Measurements from ENCODE around the gene SMYD3. TPM values are rescaled to one million over a fixed set of nuclear protein-coding genes. Genes with fewer than 3 reads are reported as not detected.

SMYD3 gene
- total RNA-seq, 1 donor from 2014 or later: 5.6 TPM

DNA sequence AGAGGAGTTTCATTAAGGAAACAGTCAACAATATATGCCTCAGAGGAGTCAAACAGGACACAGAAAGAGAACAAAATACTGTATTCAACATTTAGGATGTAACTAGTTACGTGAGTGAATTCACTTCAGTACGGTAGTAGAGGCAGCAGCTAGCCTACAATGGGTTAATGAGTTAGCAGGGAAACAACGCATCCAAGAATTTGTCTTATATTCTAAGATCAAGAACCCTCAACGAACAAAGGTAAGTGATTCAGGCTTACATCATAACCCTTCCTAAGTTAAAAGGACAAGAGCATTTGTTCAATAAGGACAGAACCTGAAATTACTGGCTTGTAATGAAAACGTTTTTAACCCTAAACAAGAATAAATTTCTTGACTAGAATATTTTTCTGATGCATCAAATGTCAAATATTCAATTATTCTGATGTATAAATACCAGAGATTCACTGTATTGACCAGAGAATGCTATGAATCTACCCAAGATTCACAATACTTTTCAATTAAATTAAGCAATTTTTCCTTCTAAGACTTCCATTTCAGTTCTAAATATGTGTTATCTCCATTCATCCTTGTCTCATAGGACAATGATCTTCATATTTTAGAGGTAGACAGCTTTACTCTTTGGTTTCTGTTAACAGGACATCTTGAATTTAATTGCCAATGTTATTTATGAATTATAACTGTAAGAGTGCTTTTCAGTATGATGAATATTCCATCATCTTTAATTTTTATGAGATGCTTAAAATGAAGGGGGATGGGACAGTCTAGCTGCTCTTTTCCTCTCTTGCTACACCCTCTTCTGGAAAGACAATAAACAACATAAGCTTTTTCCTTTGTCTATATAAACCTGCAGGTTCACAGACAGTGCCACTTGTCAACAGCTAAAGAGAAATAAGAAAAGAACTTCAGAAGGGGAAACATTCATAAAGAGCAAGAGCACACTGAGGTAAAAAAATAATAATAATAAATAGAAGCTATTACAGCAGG is 209.5 kb downstream of the SMYD3 start:
- intact Hi-C loops (cut with DNase I): no loop called here
- no peak for DNase-seq (ENCODE audit: low spot score)

- intact Hi-C loops (cut with DNase I): no loop called here
- DNase-seq (ENCODE audit: low spot score): no peak
Observed at GRCh38 chr1:246295968-246296367, 211.1 kb downstream of the SMYD3 start.

- no peak for DNase-seq (ENCODE audit: low spot score)
- intact Hi-C loops (cut with DNase I): no loop called here
Observed at GRCh38 chr1:246295340-246295739, 211.7 kb downstream of the SMYD3 start.

DNA sequence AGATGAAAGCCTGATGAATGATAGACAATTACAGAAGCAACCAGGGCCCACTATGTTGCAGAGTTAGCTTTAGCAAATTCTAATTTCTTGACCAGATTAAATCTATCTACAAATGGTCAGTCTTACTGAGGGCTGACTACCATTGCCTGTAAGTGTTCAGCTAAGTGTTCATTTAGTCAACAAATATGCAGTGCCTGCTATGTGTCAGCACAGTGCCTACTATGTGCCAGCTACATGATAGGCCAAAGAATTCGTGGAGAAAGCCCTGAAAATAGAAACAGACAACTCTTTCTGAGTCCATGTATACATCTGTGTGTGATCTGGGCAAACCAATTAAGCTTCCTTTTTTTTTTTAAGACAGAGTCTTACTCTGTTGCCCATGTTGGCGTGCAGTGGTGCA is 212.8 kb downstream of the SMYD3 start:
- DNase-seq (ENCODE audit: low spot score): no peak
- intact Hi-C loops (cut with DNase I): no loop called here

DNA sequence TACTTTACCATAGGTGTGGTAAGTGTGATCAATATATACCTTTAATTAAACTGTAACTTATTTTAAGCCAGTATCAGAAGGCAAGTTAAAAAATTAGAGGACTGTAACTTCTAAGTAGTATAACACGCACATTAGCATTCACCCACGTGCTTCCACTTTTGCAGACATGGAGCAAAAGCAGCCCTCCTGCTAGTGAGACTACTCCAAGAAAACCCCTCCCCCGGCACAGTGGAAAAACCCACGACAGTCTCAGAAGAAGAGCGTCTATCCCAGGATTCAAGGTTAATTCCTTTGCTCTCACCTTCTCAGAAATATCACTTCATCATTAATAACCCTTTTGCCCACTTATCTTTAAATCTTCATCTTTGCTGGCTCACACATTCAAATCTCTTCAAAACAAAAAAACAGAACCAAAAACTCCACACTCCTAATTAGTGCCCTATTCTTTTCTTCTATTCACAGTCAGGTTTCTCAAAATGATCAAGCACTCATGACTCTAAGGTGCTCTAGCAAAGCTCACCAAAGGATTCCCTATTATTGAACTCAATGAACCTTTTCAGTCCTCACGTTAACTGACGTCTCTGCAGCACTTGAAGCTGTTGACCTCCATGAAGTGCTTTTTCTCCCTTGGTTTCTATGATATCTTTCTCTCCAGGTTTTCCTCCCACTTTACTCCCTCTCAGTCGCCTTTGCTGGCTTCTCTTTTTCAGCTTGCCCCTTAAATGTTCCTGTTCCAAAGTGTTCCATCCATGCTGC is 213.5 kb downstream of the SMYD3 start:
- no peak for DNase-seq (ENCODE audit: low spot score)
- intact Hi-C loops (cut with DNase I): no loop called here

GRCh38 chr1:246292571-246292970 is 214.5 kb downstream of the SMYD3 start:
- DNase-seq (ENCODE audit: low spot score): no peak
- intact Hi-C loops (cut with DNase I): no loop called here

DNA sequence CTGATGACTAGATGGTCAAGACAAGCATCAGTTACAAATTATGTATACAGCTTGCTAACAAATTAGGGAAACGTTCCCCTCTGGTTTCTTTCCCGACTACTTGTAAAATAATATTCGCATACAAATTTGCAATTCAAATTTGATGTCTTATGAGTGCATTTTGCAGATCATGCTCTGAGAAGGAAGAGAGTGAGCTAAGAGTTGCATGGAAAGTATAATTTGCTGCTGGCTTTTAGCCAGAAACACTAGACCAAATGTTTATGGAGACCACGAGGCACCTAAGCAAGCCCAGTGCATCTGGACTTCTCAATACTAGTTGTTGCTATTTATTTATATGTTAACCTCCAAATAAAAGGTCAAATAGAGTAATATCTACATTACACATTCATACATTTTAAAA is 216.0 kb downstream of the SMYD3 start:
- no peak for DNase-seq (ENCODE audit: low spot score)
- intact Hi-C loops (cut with DNase I): no loop called here

GRCh38 chr1:246283771-246284410 is 223.2 kb downstream of the SMYD3 start:
- no peak for DNase-seq (ENCODE audit: low spot score)
- intact Hi-C loops (cut with DNase I): loop anchor here (5.0 kb wide), 1 partner anchor 272 kb away; no protein-coding TSS in a partner anchor

DNA sequence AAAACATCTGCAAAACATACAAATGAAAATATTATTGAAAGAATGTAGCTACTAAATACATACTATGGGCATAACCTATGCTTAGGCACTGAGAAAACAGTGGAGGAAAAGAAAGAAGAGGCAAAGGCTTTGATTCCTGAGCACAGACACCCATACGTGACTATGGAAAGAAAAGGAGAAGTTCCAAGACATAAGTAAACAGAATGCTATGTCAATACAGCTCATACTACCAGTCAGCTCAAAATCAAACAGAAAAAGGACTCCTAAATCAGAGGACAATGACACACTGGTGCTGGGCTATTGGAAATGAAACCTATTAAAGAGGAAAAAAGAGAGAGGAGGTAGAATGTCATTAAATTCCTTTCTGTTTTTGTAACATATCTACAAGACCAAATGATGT is 225.4 kb downstream of the SMYD3 start:
- intact Hi-C loops (cut with DNase I): loop anchor here (5.0 kb wide), 1 partner anchor 269 kb away; no protein-coding TSS in a partner anchor

GRCh38 chr1:246281195-246281594 is 225.9 kb downstream of the SMYD3 start:
- no peak for DNase-seq (ENCODE audit: low spot score)
- intact Hi-C loops (cut with DNase I): loop anchor here (5.0 kb wide), 1 partner anchor 269 kb away; no protein-coding TSS in a partner anchor

More for the DNA sequence above, 225.4 kb downstream of the SMYD3 start:
- no peak for DNase-seq (ENCODE audit: low spot score)

DNA sequence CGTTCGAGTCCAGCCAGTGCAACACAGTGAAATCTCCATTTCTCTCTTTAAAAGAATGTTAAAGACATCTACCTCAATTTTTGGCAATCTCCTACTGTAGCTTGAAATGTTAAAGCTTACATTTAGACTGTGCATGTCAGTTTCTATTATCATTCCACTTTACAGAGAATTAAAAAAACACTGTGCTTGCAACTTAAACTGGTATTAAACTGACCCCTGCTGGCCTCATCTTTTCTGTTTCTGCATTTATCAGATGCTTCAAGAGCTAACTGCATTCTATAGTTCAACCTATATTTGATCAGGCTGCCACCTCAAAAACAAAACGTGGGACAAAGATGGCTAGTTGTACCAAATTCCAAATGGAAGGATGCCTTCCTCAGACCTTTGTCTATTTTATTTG is 226.5 kb downstream of the SMYD3 start:
- intact Hi-C loops (cut with DNase I): loop anchor here (5.0 kb wide), 1 partner anchor 268 kb away; no protein-coding TSS in a partner anchor
- no peak for DNase-seq (ENCODE audit: low spot score)

- no peak for DNase-seq (ENCODE audit: low spot score)
- intact Hi-C loops (cut with DNase I): no loop called here
Observed at GRCh38 chr1:246279402-246279801, 227.7 kb downstream of the SMYD3 start.

DNA sequence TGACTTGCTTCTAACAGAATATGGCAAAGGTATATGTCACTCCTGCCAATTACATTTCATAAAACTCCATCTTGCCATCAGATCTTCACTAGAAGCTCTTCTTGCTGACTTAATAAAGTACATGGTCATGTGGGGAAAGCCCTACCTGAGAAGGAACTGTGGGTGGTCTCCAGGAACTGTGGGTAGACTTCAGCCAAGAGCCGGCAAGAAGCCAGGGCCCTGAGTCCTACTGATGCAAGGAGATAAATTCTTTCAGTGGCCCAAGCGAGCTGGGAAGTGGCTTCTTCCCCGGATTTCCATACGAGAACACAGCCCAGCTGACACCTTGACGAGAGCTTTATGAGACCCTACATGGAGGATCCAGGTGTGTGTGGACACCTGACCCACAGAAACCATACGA is 228.7 kb downstream of the SMYD3 start:
- DNase-seq (ENCODE audit: low spot score): no peak
- intact Hi-C loops (cut with DNase I): no loop called here

DNA sequence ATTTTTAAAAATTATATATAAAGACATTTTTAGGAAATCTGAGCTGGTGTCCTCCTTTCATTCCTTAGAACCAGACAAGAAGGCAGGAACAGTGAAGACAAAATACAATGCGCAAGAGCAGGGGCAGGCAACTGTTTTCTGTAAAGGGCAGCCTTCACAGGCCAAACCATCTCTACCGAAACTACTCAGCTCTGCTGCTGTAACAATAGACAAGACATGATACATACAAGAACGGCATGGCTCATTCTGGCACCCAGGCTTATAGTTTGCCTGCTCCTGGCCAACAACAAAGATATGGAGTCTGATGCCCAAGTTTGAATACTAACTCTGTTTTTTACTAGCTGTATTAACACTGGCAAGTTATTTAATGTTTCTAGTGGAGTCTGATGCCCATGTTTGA is 232.0 kb downstream of the SMYD3 start:
- intact Hi-C loops (cut with DNase I): no loop called here

DNA sequence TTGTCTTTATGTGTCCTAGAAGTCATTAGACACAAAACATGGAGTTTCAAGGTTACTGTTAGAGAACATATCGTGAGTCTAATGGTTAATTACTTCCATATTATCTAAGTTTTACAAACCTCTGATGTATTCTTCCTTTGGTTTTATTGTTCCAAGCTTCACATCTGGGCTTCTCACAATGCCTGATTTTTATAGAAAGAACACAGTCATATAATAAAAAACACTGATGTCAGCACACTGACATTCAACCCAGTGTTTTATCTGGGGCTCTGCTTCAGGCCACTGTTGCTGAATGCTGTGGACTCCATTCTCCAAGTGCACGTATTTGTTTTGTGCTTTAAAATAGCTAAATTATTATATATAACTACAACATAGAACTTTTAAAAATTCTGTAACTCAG is 232.9 kb downstream of the SMYD3 start:
- intact Hi-C loops (cut with DNase I): no loop called here
- no peak for DNase-seq (ENCODE audit: low spot score)

More for the DNA sequence above, 232.0 kb downstream of the SMYD3 start:
- no peak for DNase-seq (ENCODE audit: low spot score)

DNA sequence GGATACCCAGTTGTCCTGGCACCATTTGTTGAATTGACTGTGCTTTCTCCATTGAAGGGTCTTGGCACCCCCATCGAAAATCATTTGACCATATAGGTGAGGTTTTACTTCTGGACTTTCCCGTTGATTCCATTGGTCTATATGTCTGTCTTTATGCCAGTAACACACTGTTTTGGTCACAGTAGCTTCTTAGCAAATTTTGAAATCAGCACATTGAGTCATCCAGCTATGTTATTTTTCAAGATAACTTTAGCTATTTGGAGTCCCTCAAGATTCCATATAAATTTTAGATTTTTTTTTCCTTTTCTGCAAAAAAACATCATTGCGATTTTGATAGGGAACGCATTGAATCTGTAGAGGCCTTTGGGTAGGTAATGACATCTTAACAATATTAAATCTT is 235.6 kb downstream of the SMYD3 start:
- intact Hi-C loops (cut with DNase I): no loop called here
- no peak for DNase-seq (ENCODE audit: low spot score)

- DNase-seq (ENCODE audit: low spot score): no peak
- intact Hi-C loops (cut with DNase I): no loop called here
Observed at GRCh38 chr1:246270236-246270635, 236.8 kb downstream of the SMYD3 start.

DNA sequence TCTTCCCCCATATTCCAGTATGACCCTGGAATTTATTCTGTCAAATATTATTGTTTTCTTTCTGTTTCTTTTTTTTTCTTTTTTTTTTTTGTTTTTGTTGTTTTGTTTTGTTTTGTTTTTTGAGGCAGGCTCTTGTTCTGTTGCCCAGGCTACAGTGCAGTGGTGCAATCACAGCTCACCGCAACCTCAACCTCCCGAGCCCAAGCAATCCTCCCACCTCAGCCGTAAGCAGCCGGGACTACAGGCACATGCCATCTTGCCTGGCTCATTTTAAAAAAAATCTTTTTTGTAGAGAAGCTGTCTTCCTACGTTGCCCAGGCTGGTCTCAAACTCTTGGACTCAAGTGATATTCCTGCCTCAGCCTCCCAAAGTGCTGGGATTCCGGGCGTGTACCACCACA is 237.6 kb downstream of the SMYD3 start:
- no peak for DNase-seq (ENCODE audit: low spot score)
- intact Hi-C loops (cut with DNase I): no loop called here

- DNase-seq (ENCODE audit: low spot score): no peak
- intact Hi-C loops (cut with DNase I): no loop called here
Observed at GRCh38 chr1:246267896-246268295, 239.2 kb downstream of the SMYD3 start.

DNA sequence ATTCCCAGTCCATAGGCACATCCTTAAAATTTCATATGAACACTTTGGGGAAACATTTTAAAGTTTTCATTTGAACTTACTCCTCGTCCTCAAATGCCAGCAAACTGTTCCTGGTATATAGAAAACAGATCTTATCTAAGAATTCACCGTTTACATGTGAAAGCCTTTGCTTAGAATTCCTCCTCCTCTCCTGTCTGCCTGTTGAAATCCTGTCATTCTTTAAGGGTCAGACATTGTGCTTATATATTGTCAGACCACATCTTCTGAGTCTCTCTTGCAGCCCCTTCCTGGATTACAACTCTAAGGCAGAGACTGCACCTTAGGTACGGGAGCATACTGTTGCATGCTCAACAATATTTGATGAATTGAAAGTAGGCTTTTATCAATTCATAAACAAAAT is 239.7 kb downstream of the SMYD3 start:
- intact Hi-C loops (cut with DNase I): no loop called here
- DNase-seq (ENCODE audit: low spot score): no peak

Data from cardiac septum (tissue), 1 donor.